Ectodermal cell (in vitro differentiated cells): ENCODE measurements around the gene PANX2.

Source experiments
- H3K27ac ChIP-seq: 2 replicates; pipeline ENCODE4 v1.7.0; 2013; ENCODE audit warnings: mild to moderate bottlenecking, low read depth, low read length; ENCODE audit not compliant: insufficient read depth, poor library complexity, severe bottlenecking
- H3K27me3 ChIP-seq: 2 replicates; pipeline ENCODE4 v1.7.0; 2013; ENCODE audit warnings: mild to moderate bottlenecking, low read length; ENCODE audit not compliant: insufficient read depth, control insufficient read depth, poor library complexity, severe bottlenecking
- H3K36me3 ChIP-seq: one replicate; pipeline ENCODE4 v1.7.0; 2013; ENCODE audit warnings: low read length; ENCODE audit not compliant: control insufficient read depth, insufficient read depth
- H3K4me1 ChIP-seq: one replicate; pipeline ENCODE4 v1.7.0; 2013; ENCODE audit warnings: low read length; ENCODE audit not compliant: control insufficient read depth, insufficient read depth
- H3K4me3 ChIP-seq: 2 replicates; pipeline ENCODE4 v1.7.0; 2013; ENCODE audit warnings: low read depth, low read length, control low read depth; ENCODE audit not compliant: insufficient read depth
- H3K9me3 ChIP-seq: 2 replicates; pipeline ENCODE4 v1.7.0; 2013; ENCODE audit warnings: mild to moderate bottlenecking, low read length, moderate library complexity; ENCODE audit not compliant: control insufficient read depth
- WGBS, 2 experiments: methylation state at CpG; one replicate each; pipeline ENCODE4 v1.1.7; 2013; ENCODE audit warnings: missing lambda C conversion rate in 2 of 2; 5-methylcytosine and 5-hydroxymethylcytosine counted together

Gene PANX2

DNA sequence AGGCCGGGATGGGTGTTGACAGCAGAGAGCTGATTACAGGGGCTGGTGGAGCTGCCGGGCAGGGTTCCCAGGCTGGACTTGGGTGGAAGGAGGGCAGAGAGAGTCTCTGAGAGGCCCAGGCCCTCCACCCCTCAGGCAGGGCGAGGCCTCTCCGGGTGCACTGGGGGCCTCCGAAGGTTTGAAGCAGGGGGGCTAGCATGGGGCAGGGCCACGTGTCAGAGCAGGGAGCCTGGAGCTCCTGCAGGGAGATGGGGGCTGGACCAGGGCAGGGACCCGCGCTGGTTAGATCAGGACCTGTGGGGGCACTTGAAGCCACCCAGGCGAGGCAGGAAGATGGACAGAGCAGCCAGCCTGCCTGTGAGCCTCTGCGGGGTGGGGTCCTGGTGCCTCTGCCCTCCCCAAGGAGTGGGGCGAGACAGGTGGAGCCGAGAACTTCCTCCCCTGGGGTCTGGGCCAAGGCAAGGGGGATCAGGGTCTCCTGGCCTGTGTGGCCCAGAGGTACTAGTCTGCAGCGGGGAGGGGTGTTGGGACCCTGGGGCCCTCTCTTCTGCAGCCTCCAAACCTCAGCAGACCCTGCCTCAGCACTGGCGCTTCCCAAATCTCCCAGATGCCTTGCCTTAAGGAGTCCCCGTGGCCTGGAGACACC is 911 bp downstream of the PANX2 start:
- Histone ChIP-seq H3K27ac (no peak overlapping the region), H3K9me3 (no peaks in the 10 kb centered on the region), H3K4me3 (peak overlapping the region; percentile 35), H3K4me1 (no peaks in the 10 kb centered on the region), H3K36me3 (no peaks in the 10 kb centered on the region), H3K27me3 (peaks cover 51% of the 10 kb centered on the region)
- 71 to 73% methylated on average over 15 of the region's 15 CpGs for WGBS, 2 experiments

DNA sequence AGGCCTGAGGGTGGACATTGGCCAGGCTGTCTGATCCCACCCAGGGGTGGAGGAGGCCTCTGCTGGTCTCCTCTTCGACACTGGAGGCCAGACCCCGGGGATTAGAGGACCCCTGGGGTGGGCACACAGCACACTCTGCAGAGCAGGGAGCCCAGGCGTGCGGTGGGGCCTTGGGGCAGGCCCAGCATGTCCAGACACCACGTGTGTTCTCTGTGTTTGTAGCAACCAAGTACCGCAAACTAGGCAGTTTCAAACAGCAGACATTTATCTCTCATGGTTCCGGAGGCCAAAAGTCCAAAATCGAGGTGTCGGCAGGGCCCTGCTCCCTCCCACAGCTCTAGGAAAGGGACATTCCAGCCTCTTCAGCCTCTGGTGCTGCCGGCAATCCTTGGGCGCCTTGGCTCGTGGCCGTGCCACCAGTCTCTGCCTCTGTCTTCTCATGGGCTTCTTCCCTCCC is 1.5 kb downstream of the PANX2 start:
- H3K9me3 ChIP-seq = no peaks in the 10 kb centered on the region

DNA sequence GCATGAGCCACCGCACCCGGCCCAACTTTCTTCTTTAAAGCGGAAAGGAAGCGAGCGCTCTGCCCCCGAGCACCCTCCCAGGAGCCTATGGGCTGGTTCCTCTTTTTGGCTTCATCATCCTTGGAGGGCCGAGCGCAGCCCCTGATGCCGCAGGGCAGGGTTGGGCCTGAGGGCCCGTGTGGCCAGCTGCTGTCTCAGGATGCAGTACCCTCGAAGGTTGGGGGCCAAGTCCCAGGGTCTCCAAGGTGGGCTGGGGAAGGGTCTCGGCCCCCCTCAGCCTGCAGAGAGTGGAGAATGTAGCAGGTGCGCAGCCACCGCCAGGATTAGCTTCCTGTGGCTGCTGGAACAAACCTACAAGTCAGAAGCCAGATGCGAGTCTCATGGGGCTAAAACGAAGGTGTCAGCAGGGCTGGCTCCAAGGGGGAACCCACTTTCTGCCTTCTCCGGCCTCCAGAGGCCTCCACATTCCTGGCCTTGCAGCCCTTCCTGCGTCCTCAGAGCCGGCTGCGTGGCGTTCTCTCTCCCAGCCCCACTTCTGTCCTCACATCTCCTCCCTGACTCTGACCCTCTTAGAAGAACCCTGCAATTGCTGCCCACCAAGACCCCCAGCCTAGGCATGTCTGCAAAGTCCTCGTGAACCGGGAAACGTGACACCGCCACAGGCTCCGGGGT is 2.9 kb downstream of the PANX2 start:
- H3K4me1 ChIP-seq = no peaks in the 10 kb centered on the region
- no peaks in the 10 kb centered on the region for H3K9me3 ChIP-seq
- no peak overlapping the region for H3K4me3 ChIP-seq
- no peak overlapping the region for H3K27ac ChIP-seq
- no peaks in the 10 kb centered on the region for H3K36me3 ChIP-seq
- 91 to 92% methylated on average over 26 of the region's 26 CpGs for WGBS, 2 experiments
- peaks cover 37% of the 10 kb centered on the region for H3K27me3 ChIP-seq

More for the DNA sequence above, 1.5 kb downstream of the PANX2 start:
- H3K4me3 ChIP-seq = no peak overlapping the region
- no peaks in the 10 kb centered on the region for H3K4me1 ChIP-seq
- peaks cover 51% of the 10 kb centered on the region for H3K27me3 ChIP-seq
- no peaks in the 10 kb centered on the region for H3K36me3 ChIP-seq
- 81 to 83% methylated on average over 13 of the region's 13 CpGs for WGBS, 2 experiments
- H3K27ac ChIP-seq = no peak overlapping the region

DNA sequence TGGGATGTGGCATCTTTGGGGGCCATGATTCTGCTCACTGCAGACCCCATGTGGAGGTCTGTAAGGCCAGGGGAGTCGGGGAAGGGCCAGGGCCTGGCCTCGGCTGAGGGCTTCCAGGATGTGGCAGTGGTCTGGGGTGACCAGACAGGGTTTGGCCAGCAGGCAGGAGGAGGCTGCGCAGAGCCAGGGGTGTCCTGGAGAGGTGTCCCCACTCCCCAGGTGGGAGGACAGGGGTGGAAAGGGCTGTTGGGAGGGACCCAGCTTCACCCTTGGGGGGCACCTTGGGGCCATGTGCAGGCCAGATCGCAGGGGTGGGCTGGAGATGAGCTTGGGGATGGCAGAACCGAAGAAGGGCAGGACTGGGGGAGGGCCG is 3.4 kb downstream of the PANX2 start:
- 93 to 95% methylated on average over 6 of the region's 6 CpGs for WGBS, 2 experiments
- peaks cover 32% of the 10 kb centered on the region for H3K27me3 ChIP-seq

GRCh38 chr22:50174382-50175190 is 4.1 kb downstream of the PANX2 start:
- Histone ChIP-seq H3K36me3 (no peaks in the 10 kb centered on the region), H3K4me3 (no peak overlapping the region), H3K27me3 (peaks cover 26% of the 10 kb centered on the region), H3K27ac (no peak overlapping the region), H3K9me3 (no peaks in the 10 kb centered on the region), H3K4me1 (no peaks in the 10 kb centered on the region)
- WGBS, 2 experiments = 92% methylated on average over 27 of the region's 27 CpGs

More for the DNA sequence above, 3.4 kb downstream of the PANX2 start:
- H3K27ac ChIP-seq = no peak overlapping the region
- H3K36me3 ChIP-seq = no peaks in the 10 kb centered on the region
- H3K4me3 ChIP-seq = no peak overlapping the region
- no peaks in the 10 kb centered on the region for H3K9me3 ChIP-seq
- H3K4me1 ChIP-seq = no peaks in the 10 kb centered on the region

GRCh38 chr22:50175191-50175461 is 4.6 kb downstream of the PANX2 start:
- no peak overlapping the region for H3K4me3 ChIP-seq
- H3K36me3 ChIP-seq = no peaks in the 10 kb centered on the region
- no peak overlapping the region for H3K27ac ChIP-seq
- H3K27me3 ChIP-seq = peaks cover 21% of the 10 kb centered on the region
- no peaks in the 10 kb centered on the region for H3K9me3 ChIP-seq
- WGBS, 2 experiments = 89 to 92% methylated on average over 6 of the region's 6 CpGs
- no peaks in the 10 kb centered on the region for H3K4me1 ChIP-seq

GRCh38 chr22:50175921-50176849 is 5.7 kb downstream of the PANX2 start:
- H3K4me3 ChIP-seq = no peak overlapping the region
- WGBS, 2 experiments = 89 to 91% methylated on average over 27 of the region's 27 CpGs

DNA sequence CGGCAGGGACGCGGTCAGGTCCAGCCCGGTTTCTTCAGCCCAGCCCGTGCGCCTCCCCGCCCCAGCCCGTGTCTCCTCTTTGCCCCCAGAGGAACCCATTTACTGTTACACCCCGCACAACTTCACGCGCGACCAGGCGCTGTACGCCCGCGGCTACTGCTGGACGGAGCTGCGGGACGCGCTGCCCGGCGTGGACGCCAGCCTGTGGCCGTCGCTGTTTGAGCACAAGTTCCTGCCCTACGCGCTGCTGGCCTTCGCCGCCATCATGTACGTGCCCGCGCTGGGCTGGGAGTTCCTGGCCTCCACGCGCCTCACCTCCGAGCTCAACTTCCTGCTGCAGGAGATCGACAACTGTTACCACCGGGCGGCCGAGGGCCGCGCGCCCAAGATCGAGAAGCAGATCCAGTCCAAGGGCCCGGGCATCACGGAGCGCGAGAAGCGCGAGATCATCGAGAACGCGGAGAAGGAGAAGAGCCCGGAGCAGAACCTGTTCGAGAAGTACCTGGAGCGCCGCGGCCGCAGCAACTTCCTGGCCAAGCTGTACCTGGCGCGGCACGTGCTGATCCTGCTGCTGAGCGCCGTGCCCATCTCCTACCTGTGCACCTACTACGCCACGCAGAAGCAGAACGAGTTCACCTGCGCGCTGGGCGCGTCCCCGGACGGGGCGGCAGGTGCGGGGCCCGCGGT is 6.5 kb downstream of the PANX2 start:
- no peak overlapping the region for H3K27ac ChIP-seq
- H3K36me3 ChIP-seq = no peaks in the 10 kb centered on the region
- H3K27me3 ChIP-seq = peaks cover 5% of the 10 kb centered on the region
- no peak overlapping the region for H3K4me3 ChIP-seq
- WGBS, 2 experiments = 96% methylated on average over 76 of the region's 76 CpGs
- H3K4me1 ChIP-seq = no peaks in the 10 kb centered on the region
- no peaks in the 10 kb centered on the region for H3K9me3 ChIP-seq

More at GRCh38 chr22:50175921-50176849, 5.7 kb downstream of the PANX2 start:
- no peaks in the 10 kb centered on the region for H3K4me1 ChIP-seq
- H3K27ac ChIP-seq = no peak overlapping the region
- no peaks in the 10 kb centered on the region for H3K36me3 ChIP-seq
- peaks cover 14% of the 10 kb centered on the region for H3K27me3 ChIP-seq
- H3K9me3 ChIP-seq = no peaks in the 10 kb centered on the region
